Measurements from ENCODE around the gene TMEM248.

- no peak for TF ChIP-seq CTCF (IDR thresholded peaks at IDR 0.05 in 4 of 5, conservative IDR thresholded peaks at IDR 0.05 in 1 of 5)
- no peak for TF ChIP-seq POLR2A (IDR thresholded peaks at IDR 0.05)
Observed at GRCh38 chr7:66886152-66886551, 34.9 kb upstream of the TMEM248 start.
